HG02571 (cell line): ENCODE results near the gene CDKN2AIPNL.
"Not testable (repeated sequence)": the region's sequence is repeated elsewhere in the genome, so short reads cannot be mapped to it uniquely, and the experiment has no call there.

Experiments
- ATAC-seq: cut with Tn5 transposase; IDR thresholded peaks from one replicate; pipeline ENCODE4 v1.9.1; 2021; ENCODE audit warnings: mild to moderate bottlenecking, moderate library complexity; ENCODE audit not compliant: unreplicated experiment

CDKN2AIPNL gene

DNA sequence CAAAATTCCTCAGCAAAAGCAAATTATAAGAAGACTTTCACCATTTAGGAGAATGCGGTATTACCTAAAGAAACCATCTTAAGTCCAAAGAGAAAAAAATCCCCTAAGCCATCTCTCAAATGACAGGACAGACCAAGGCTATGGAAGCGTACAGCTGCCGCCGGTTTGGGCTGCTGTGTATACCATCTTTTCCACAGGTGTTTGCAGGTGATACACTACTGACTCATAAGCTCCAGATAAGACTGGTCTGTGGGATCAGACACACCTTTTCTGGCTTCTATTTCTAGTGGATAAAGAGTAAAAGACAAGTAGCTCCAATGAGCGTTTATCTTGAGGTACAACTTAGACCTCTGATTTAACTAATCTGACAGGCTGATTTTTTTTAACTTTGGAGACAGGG lies 7.7 kb downstream of the CDKN2AIPNL start:
- ATAC-seq, result no peak

- ATAC-seq, result no peak
These were observed 13.0 kb downstream of the CDKN2AIPNL start for GRCh38 chr5:134398609-134399155.

- ATAC-seq, result no peak
These were observed 14.5 kb downstream of the CDKN2AIPNL start for GRCh38 chr5:134397196-134397595.

GRCh38 chr5:134396274-134396673 lies 15.4 kb downstream of the CDKN2AIPNL start:
- ATAC-seq, result no peak

- ATAC-seq, result no peak
These were observed 16.7 kb downstream of the CDKN2AIPNL start for GRCh38 chr5:134394932-134395331.

GRCh38 chr5:134392301-134392700 lies 19.4 kb downstream of the CDKN2AIPNL start:
- no peak for ATAC-seq

- ATAC-seq, result no peak
These were observed 24.2 kb downstream of the CDKN2AIPNL start for GRCh38 chr5:134387443-134387842.

GRCh38 chr5:134383980-134384697 lies 27.5 kb downstream of the CDKN2AIPNL start:
- no peak for ATAC-seq

DNA sequence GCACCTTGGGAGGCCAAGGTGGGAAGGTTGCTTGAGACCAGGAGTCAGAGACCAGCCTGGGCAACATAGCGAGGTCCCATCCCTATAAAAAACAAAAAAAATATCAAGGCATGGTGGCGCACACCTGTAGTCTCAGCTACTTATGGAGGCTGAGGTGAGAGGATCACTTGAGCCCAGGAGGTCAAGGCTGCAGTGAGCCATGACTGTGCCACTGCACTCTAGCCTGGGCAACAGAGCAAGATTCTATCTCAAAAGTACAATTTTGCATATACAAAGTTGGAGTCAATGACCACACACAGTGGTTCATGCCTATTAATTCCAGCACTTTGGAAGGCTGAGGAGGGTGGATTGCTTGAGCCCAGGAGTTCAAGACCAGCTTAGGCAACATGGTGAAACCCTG lies 29.5 kb downstream of the CDKN2AIPNL start:
- not testable (repeated sequence) for ATAC-seq

DNA sequence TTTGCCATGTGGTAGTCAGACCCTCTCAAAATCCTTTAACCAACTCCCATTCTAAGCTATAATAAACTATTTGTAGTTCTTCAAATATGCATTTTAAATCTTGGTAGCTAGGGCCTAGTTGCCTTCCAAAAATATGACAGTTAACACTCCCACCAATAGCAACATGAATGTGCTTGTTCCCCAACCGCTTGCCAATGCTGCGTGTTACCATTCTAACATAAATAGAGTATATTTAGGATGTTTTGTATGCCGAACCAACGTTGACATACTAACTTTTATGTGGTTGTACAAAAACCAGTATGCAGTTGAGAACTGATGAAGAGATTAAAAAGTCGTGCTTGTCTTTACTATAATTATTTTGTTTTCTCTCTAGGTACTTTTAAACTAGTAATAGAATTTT lies 31.3 kb downstream of the CDKN2AIPNL start:
- ATAC-seq, result no peak

GRCh38 chr5:134374232-134374631 lies 37.4 kb downstream of the CDKN2AIPNL start:
- no peak for ATAC-seq

GRCh38 chr5:134373633-134374032 lies 38.0 kb downstream of the CDKN2AIPNL start:
- not testable (repeated sequence) for ATAC-seq

GRCh38 chr5:134371834-134372340 lies 39.8 kb downstream of the CDKN2AIPNL start:
- no peak for ATAC-seq

DNA sequence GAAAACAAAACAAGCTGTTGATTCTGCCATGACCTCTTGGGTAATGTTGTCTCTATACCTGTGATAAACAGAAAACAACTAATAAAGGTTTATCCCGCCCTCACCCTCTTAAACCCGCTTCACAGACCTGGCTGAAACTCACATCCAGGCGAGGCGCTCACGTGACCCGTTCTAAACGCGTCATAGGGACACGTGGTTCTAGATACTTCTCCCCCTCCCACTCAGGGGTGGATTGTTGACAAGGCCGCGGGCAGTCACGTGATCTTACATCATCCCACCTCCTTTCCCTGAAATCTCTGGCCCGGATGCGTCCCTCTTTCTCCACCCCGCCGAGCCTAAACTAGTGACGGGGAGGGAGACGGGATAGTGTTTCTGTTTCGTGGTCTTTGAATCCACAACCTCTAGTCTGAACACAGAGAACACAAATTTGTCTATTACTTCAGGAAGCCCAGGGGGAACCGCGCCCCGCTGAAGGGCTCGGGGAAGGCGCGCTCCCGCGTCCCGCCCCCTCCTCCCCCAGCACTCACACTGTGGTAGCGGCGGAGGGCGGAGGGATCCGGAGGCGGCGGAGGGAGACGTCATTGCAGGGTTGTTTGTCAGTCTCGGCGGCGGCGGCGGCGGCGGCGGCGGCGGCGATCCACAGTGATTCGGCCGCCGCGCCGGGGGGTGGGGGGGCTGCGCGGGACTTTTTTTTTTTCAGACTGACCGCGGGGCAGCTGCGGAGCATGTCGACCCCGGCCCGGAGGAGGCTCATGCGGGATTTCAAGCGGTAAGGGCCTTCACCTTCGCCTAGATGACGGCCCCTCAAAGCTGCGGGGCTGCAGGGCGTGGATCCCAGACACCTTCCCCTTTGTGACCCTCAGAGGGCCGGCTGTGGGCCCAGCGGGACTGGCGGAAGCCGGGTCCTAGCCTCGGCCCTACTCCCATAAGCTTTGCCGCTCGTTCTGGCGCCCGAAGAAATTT lies 40.5 kb downstream of the CDKN2AIPNL start, which contains the start of gene UBE2B:
Gene UBE2B (plus strand): TSS at position 699 of the 963 bp plus-strand sequence. CDS start 27 bp downstream, at position 726.
- peak; percentile 71 for ATAC-seq

DNA sequence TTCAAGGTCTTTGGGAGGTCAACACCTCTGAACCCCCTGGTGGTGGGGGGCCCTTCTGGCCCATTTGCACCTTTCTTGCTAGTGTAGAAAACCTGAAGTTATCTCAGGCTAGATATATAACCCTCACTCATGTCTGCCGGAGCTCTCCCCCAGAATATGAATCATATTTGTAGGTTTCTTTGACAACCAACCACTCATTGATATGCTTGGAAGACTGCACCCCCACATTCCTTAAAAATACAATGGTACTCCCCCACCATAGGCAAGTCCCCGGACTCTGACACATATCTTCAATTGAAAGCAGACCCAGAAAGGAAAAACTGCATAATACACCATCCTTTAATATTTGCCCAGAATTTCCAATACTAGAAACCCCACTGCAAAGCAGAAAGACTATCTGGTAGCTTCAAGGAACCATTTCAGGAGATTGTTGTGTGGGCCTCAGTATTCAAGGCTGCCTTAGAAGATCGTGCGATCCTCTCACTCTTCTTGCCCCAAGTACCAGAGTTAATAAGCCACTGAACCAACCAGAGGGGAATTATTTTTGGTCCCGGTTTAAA lies 41.3 kb downstream of the CDKN2AIPNL start:
- peak; percentile 5 for ATAC-seq

- ATAC-seq, result no peak
These were observed 46.1 kb downstream of the CDKN2AIPNL start for GRCh38 chr5:134365604-134366003.

- no peak for ATAC-seq
These were observed 56.0 kb downstream of the CDKN2AIPNL start for GRCh38 chr5:134355681-134356080.
